ENCODE data around the gene CFD. TPM values are rescaled to one million over a fixed set of nuclear protein-coding genes. Genes with fewer than 3 reads are reported as not detected.
"Not testable (repeated sequence)": the region's sequence is repeated elsewhere in the genome, so short reads cannot be mapped to it uniquely, and the experiment has no call there.

CFD gene
- total RNA-seq, 1 donor from 2014 or later = 5.8 TPM

DNA sequence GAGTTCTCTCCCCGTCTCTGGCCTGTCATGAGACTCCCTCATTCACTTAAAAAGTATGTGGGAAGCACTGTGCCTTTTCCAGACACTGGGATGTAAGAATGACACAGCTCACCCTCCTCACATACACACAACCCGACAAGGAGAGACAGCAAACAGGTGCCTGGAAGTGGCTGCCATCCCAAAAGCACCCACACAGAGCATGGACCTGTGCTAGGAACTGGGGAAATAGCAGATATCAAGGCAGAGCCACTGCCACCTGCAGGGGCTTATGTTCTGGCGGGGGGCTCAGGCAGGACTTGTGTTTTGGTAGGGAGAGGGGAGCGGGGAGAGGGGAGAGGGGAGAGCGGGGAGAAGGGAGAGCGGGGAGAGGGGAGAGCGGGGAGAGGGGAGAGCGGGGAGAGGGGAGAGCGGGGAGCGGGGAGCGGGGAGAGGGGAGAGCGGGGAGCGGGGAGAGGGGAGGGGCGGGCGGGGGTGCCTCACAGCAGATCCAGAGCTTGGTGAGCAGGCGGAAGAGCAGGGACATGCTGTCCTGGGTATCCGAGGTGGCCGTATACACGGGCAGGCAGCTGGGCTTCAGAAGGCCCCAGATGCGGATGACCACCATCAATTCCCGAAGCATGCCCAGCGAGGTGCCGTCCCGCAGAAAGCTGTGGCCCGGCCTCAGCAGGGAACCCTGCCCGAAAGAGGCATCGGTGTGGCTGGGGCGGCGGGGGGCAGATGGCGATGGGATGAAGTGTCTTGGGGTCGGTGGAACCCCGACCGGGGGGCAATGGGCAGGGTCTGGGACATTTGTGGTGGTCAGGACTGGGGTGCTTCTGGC is 12.2 kb downstream of the CFD start:
- DNase-seq = no peak

DNA sequence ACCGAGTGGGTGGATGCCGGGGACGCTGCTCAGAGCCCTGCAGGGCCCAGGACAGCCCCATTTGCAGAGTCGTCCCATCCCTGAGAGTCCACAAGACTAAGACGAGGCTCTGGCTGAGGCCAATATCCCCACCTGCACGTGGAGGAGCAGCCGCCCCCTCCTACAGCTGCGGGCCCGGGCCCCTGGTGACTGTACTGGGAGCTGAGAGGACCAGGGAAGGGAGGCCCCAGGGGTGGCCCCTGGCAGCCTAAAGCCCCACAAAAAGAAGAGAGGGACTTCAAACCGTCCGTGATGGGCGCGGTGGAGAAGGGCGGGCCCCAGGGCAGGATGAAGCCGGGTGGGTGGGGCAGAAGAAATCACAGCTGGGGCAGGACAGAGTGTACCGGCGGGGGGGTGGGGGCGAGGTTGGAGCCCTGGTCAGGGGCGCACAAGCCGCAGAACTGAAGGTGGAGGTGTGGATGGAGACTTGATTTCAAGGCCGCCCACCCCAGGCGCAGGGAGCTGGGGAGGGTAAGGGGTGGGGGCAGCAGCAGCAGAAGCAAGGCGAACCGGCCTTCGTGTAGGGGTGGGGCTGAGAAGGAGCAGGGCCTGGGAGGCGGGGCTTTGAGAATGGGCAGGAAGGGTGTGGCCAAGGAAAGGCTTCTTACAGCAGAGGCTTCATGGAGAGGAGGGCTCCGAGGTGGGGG is 12.9 kb downstream of the CFD start:
- DNase-seq = peak; percentile 57

DNA sequence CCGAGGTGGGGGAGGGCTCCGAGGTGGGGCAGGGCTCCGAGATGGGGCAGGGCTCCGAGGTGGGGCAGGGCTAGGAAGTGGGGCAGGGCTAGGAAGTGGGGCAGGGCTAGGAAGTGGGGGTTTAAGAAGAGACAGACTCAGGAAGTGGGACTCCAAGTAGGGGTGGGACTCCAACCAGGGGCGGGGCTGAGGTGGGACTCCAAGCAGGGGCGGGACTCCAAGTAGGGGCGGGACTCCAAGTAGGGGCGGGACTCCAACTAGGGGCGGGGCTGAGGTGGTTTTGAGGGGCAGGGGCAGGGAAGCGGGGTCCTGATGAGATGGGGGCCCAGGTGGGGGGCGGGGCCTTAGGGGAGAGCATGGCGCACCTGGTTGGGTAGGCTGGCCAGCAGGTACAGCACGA is 13.6 kb downstream of the CFD start:
- DNase-seq = no peak

DNA sequence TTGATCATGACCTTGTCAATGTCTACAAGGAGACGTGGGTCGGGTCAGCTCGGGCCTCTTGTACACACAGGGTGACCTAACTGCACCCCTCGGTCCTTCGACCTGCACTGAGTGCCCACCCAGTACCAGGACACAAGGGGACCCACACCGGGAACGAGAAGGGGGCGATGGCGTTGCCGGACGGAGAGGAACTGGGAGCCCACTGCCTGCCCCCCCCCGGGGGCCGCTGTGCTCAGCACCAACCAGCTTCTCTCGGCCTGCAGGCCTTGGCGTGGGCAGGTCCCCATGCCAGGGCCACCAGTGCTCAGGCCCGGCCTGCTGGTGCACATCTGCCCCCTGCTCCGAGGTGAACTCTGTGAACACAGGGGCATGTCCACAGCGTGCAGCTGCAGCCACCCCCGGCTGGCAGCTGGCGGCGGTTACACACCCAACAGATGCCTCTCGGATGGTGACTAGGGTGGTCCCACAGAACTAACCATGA is 14.1 kb downstream of the CFD start:
- peak; percentile 59 for DNase-seq

DNA sequence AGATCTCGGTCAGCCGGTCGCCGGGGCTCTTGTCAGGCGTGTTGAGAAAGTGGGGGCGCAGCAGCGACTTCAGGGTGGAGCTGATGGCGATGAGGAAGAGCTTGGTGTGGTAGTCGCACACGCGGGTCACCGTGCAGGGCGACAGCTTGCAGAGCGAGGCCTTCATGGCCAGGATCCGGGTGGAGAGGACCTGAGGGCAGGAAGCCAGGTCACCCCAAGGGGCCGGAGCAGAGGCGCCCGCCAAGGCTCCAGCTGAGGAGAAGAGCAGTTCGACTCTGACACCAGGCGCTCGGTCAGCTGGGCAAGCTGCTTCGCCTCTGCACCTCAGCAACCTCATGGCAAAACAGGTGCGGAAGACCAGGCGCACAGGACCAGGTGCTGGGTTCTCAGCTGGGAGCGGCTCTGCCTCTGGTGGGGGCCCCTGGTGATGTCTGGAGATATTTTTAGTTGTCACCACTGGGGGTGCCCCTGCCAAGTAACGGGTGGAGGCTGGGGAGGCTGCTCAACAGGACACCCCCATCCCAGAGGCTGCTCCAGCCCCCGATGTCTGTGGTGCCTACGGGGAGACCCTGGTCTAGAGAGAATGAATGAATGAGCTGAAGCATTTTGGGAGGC is 15.9 kb downstream of the CFD start:
- DNase-seq = no peak

DNA sequence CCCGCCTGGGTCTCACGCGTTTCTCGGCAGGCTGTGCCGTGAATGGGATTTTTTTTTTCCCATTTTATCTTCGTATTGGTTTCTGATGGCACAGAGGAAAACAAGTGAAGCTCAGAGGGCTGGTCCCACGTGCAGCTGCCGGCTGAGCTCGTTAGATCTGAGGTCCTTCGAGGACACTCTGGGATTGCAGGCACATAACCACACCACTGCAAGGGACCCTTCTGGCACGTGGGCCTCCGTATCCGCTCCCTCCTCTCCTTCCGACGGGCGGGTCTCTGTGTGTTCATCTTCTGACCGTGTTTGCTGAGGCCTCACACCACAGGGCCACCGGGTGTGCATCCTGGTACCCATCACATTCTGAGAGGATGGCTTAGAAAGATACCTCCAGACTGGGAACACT is 16.6 kb downstream of the CFD start:
- no peak for DNase-seq

DNA sequence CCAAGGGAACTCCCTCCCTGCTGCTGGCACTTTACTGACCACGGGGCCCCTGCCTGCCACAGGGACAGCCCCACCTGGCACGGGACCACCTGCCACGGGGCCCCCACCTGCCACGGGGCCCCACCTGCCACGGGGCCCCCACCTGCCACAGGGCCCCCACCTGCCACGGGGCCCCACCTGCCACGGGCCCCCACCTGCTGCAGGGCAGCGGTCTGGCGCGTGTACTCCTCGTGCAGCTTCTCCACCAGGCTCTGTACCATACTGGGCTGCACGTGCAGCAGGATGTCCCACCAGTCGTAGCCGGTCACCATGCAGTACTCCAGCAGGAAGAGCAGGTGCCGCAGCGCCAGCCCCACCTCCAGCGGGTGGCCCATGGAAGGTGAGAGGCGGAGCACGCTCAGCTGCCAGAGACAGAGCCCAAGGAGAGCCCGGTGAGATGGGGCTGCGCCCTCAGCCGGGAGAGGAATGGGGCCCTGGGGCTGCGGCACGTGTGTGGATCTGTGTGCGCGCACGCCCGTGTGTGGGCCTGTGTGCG is 17.4 kb downstream of the CFD start:
- DNase-seq = no peak

DNA sequence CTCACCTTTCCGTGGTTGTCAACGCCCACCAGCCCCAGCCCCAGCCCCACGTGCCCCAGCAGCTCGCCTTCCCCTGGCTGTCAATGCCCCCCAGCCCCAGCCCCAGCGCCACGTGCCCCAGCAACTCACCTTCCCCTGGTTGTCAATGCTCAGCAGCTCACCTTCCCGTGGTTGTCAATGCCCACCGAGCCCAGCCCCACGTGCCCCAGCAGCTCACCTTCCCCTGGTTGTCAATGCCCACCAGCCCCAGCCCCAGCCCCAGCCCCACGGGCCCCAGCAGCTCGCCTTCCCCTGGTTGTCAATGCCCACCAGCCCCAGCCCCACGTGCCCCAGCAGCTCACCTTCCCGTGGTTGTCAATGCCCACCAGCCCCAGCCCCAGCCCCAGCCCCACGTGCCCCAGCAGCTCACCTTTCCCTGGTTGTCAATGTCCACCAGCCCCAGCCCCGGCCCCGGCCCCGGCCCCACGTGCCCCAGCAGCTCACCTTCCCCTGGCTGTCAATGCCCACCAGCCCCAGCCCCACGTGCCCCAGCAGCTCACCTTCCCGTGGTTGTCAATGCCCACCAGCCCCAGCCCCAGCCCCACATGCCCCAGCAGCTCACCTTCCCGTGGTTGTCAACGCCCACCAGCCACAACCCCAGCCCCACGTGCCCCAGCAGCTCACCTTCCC is 18.7 kb downstream of the CFD start:
- DNase-seq = not testable (repeated sequence)

DNA sequence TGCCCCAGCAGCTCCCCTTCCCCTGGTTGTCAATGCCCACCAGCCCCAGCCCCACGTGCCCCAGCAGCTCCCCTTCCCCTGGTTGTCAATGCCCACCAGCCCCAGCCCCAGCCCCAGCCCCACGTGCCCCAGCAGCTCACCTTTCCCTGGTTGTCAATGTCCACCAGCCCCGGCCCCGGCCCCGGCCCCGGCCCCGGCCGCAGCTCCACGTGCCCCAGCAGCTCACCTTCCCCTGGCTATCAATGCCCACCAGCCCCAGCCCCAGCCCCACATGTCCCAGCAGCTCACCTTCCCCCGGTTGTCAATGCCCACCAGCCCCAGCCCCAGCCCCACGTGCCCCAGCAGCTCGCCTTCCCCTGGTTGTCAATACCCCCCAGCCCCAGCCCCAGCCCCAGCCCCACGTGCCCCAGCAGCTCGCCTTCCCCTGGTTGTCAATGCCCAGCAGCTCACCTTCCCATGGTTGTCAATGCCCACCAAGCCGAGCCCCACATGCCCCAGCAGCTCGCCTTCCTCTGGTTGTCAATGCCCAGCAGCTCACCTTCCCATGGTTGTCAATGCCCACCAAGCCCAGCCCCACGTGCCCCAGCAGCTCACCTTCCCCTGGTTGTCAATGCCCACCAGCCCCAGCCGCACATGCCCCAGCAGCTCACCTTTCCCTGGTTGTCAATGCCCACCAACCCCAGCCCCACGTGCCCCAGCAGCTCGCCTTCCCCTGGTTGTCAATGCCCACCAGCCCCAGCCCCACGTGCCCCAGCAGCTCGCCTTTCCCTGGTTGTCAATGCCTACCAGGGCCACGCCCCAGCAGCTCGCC is 19.5 kb downstream of the CFD start:
- DNase-seq = not testable (repeated sequence)

DNA sequence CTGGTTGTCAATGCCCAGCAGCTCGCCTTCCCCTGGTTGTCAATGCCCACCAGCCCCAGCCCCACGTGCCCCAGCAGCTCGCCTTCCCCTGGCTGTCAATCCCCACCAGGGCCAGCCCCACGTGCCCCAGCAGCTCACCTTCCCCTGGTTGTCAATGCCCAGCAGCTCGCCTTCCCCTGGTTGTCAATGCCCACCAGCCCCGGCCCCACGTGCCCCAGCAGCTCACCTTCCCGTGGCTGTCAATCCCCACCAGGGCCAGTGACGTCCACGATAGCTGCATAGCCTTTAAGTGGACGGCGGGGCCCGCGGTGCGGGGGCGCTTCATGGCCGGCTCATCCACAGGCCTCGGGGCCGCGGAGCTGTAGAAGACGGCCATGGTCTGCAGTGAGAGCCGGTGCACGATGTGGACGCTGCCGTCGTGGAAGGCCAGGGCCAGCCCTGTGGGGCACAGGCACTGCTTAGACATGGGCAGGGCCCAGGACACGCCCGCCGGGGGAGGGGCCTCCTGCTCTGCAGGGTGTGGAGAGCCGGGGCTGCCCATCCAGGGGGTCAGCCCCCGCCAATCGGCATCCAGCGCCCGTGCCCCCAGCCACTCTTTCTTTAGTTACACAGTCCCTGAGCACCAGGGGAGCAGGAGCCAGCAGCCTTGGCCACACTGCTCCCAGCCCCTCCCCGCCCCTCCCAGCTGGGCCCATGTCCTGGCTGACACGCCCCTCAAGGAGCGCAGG is 20.4 kb downstream of the CFD start:
- no peak for DNase-seq

DNA sequence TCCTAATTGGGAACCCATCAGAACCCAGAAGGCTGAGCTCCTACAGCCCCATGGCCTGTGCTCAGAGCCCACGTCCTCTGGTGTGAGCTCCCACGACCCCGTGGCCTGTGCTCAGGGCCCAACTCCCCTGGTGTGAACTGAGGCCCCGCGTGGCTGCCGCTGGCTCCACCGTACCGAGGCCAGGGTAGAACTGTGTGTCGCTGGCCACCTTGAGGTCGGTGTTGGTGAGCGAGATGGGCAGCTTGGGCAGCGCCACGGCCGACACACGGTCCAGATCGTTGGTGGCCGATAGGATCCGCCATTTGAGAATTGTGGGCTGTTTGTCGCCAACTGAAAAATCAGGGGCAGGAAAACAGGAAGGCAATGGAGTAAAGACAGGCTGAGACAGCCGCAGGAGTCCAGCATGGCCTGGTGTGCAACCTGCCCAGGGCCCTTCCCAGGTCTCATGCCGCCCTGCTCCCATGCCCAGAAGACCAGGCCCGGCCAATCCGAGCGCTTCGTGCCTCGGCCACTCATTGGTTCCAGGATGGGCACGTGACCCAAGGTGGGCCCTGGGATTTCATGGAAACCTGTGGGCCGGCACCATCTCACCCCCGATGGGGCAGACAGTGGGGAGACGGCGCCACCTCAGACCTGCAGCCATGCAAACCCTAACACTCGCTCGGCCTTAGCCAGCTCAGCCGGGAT is 22.1 kb downstream of the CFD start:
- no peak for DNase-seq

DNA sequence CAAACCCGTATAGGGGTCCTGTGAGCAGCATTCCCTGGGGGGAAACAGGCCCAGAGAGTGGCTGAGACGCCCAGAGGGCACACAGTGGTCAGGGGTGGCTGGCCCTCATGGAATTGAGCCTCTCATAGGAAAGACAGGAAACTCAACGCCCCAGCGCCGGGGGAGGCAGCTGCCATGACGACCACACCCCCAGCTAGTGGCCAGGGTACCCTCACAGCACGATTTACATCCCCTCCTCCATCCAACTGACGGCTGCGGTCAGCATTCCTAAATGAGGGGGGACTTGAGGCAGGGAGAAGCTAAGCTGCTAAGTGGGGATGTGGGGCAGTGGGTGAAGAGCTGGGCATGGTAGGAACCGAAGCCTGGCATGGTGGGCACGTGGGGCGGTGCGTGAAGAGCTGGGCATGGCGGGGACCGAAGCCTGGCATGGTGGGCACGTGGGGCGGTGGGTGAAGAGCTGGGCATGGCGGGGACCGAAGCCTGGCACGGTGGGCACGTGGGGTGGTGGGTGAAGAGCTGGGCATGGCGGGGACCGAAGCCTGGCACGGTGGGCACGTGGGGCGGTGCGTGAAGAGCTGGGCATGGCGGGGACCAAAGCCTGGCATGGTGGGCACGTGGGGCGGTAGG is 23.5 kb downstream of the CFD start:
- no peak for DNase-seq

DNA sequence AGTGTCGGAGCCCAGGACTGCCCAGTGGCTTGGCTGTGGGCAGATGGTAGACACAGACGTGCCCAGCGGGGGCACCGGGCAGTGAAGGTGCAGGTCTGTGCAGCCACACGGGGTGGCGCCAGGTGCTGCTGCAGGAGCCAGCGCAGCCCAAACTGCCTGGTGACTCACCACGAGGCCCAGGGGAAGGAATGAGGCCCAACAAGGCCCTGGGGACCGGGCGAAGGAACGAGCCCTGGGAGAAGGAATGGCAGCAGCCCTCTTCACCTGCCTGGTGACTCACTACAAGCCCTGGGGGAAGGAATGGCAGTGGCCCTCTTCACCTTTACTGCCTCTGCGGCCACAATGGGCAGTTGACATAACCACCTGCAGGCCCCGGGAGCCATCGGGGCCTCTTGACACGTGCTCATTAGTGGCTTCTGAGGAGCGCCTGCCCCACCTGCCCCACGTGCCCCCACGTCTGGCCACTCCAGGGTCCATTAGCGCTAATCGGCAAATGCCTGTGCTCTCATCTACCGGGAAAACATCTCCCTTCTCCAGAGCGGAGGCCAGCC is 24.3 kb downstream of the CFD start:
- DNase-seq = no peak

DNA sequence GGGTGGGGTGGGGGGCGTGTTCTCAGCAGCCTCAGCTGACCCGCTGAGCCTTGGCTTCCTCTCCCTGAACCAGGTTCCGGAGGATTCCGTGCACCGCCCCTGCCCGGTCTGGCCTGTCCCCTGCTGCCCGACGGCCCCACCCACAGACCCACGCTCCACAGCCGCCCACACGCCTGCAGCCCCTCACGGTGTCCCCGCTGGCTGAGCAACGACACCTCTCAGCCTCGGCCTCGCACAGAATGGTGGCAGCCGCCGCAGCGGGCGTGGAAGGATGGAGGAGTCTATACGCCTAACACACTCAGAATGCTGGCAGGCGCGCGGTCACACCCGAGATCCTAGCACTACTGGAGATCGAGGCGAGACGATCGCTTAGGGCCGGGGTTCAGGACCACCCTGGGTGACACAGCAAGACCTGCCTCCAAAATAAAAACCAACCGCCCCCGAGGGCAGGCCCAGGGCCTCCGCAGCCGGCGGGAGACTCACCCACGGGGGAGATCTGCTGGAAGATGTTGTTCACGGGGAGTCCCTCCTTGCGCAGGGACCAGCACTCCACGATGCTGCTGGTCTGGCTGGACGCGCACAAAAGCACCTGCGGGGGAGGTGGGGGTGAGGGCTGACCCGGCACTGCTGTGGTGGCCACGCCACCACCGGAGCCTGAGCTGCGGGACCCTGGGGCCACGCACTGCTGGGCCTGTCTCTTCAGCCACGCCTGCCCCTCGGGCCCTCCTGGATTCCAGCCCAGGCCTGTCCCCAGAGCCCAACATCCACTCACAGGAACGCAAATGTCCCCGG is 25.2 kb downstream of the CFD start:
- no peak for DNase-seq

DNA sequence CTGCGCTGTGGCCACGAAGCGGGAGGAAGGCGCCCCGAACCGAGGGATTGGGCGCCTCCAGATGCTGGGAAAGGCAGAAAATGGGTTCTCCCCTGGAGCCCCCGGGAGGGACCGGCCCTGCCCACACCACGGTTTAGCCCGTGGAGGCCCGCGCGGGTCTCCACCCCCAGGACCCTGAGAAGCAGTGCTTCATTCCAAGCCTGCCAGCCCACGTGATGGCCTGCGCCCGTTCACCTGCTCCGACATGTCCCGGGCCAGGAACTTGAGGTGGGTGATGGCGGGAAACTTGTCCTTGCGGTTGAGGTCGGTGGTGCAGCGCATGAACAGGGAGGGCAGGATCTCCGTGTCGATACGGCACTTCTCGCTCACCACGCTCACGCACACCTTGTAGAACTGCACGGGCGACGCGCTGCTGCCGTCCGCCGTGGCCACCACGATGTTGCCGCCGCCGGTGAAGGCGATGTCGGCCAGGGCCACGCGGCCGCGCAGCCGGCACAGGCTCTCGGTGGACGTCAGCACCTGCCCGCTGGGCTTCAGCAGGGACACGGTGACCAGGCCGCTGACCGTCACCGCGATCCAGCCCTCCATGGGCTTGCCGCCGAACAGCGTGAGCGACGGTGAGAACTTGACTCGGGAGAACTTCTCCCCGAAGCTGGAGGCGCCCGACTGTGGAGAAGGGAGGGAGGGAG is 26.2 kb downstream of the CFD start:
- DNase-seq = no peak

DNA sequence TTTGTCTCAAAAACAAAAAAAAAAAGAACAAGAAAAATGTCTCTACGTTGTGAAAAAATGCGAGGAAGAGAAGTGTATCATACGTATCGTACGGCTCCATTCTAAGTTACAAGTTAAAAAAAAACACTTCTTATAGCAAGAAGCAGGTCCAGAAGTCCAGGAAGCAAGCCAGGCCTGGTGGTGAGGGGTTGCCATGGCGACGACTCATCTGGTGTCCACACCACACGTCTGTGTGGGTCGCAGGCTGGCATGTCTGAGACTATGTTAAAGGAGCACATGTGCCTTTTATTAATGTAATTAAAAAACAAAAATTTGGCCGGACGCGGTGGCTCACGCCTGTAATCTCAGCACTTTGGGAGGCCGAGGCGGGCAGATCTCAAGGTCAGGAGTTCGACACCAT is 27.6 kb downstream of the CFD start:
- no peak for DNase-seq

DNA sequence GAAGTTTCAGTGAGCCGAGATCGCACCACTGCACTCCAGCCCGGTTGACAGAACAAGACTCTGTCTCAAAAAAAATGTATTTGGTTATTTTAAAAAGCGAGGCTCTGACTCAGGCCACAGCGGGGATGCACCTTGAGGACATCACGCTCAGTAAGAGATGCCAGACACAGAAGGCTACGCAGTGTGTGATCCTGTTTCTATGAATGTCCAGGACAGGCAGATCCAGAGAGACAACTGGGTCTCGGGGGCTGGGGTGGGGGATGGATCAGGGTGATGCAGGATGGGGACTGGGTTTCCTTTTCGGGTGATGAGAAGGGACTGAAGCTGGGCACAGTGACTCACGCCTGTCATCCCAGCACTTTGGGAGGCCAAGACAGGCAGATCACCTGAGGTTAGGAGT is 28.1 kb downstream of the CFD start:
- DNase-seq = no peak

All from tongue (tissue), 2 donors.